ENCODE results near the gene PTPN11. TPM values are rescaled to one million over a fixed set of nuclear protein-coding genes. Genes with fewer than 3 reads are reported as not detected.

PTPN11 gene
- total RNA-seq, 1 donor from 2014 or later: 92.1 TPM

GRCh38 chr12:112543751-112544150, 125.0 kb downstream of the PTPN11 start:
- no peaks in the 10 kb centered on the region for H3K36me3 Mint-ChIP-seq (ENCODE audit: low read depth)
- H3K27me3 Mint-ChIP-seq (ENCODE audit: low read depth): no peaks in the 10 kb centered on the region
- no peak for DNase-seq (ENCODE audit: low read depth, low spot score)
- H3K9me3 Mint-ChIP-seq: no peaks in the 10 kb centered on the region
- no peak overlapping the region for H3K27ac Mint-ChIP-seq (ENCODE audit: unreplicated experiment)
- H3K4me1 Mint-ChIP-seq: peaks cover 6% of the 10 kb centered on the region
- no peak for TF ChIP-seq CTCF (conservative IDR thresholded peaks at IDR 0.05)
- no peak overlapping the region for H3K4me3 Mint-ChIP-seq

GRCh38 chr12:112546339-112546738, 127.6 kb downstream of the PTPN11 start:
- peaks cover 3% of the 10 kb centered on the region for H3K27me3 Mint-ChIP-seq (ENCODE audit: low read depth)
- no peak overlapping the region for H3K27ac Mint-ChIP-seq (ENCODE audit: unreplicated experiment)
- DNase-seq (ENCODE audit: low read depth, low spot score): no peak
- no peak overlapping the region for H3K4me3 Mint-ChIP-seq
- no peaks in the 10 kb centered on the region for H3K9me3 Mint-ChIP-seq
- peaks cover 3% of the 10 kb centered on the region for H3K4me1 Mint-ChIP-seq
- no peaks in the 10 kb centered on the region for H3K36me3 Mint-ChIP-seq (ENCODE audit: low read depth)
- TF ChIP-seq CTCF (conservative IDR thresholded peaks at IDR 0.05): no peak

GRCh38 chr12:112546996-112547395, 128.2 kb downstream of the PTPN11 start:
- no peaks in the 10 kb centered on the region for H3K36me3 Mint-ChIP-seq (ENCODE audit: low read depth)
- H3K4me3 Mint-ChIP-seq: no peak overlapping the region
- H3K4me1 Mint-ChIP-seq: peaks cover 3% of the 10 kb centered on the region
- H3K27me3 Mint-ChIP-seq (ENCODE audit: low read depth): peaks cover 3% of the 10 kb centered on the region
- no peak overlapping the region for H3K27ac Mint-ChIP-seq (ENCODE audit: unreplicated experiment)
- TF ChIP-seq CTCF (conservative IDR thresholded peaks at IDR 0.05): no peak
- DNase-seq (ENCODE audit: low read depth, low spot score): no peak
- H3K9me3 Mint-ChIP-seq: no peaks in the 10 kb centered on the region

DNA sequence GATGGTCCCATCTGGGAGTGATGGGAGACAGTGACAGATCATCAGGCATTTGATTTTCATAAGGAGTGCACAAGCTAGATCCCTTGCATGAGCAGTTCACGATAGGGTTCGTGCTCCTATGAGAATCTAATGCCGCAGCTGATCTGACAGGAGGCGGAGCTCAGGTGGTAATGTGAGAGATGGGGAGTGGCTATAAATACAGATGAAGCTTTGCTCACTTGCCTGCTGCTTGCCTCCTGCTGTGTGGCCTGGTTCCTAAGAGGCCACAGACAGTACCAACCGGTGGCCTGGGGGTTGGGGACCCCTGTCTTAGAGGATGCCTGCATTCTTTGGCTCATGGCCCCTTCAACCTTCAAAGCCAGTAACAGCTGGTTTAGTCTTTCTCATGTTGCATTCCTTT, 130.3 kb downstream of the PTPN11 start:
- Mint-ChIP-seq H3K36me3 (ENCODE audit: low read depth) (no peaks in the 10 kb centered on the region), H3K4me1 (peaks cover 3% of the 10 kb centered on the region), H3K4me3 (no peak overlapping the region), H3K9me3 (peaks cover 4% of the 10 kb centered on the region), H3K27ac (ENCODE audit: unreplicated experiment) (no peak overlapping the region), H3K27me3 (ENCODE audit: low read depth) (peaks cover 6% of the 10 kb centered on the region)
- TF ChIP-seq CTCF (conservative IDR thresholded peaks at IDR 0.05): no peak
- no peak for DNase-seq (ENCODE audit: low read depth, low spot score)

DNA sequence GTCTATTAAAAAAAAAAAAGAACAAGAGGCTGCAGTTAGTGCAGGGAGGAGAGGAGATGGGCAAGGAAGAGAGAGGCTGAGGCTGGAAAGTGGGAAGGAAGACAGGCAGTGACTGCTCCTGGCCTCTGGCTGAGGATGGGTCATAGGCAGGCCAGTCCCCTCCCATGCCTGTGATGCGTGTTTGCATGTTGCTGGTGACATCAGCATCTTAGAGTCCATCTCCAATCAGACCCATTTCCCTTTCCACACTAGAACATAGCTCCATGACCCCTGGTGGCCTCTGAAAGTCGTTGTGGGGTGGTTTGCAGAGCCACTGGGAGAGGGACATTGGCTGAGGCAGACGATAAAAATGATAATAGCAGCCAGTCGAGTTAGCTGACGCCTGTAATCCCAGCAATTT, 132.9 kb downstream of the PTPN11 start:
- peaks cover 3% of the 10 kb centered on the region for H3K4me1 Mint-ChIP-seq
- no peaks in the 10 kb centered on the region for H3K36me3 Mint-ChIP-seq (ENCODE audit: low read depth)
- no peak for TF ChIP-seq CTCF (conservative IDR thresholded peaks at IDR 0.05)
- peaks cover 4% of the 10 kb centered on the region for H3K9me3 Mint-ChIP-seq
- H3K27me3 Mint-ChIP-seq (ENCODE audit: low read depth): peaks cover 9% of the 10 kb centered on the region
- no peak overlapping the region for H3K4me3 Mint-ChIP-seq
- no peak for DNase-seq (ENCODE audit: low read depth, low spot score)
- H3K27ac Mint-ChIP-seq (ENCODE audit: unreplicated experiment): no peak overlapping the region

Data from neural crest cell (in vitro differentiated cells).